Mesenteric fat pad (tissue), 1 donor: Measurements from ENCODE around the gene SAMD13. TPM values are rescaled to one million over a fixed set of nuclear protein-coding genes. Genes with fewer than 3 reads are reported as not detected.

Experiments
- total RNA-seq: library from RNA; stranded (reverse); fragmentation: NEBNext Ultra II Directional; extraction: Animal tissue kit (Norgen Biotek cat#: 25700); gene quantifications from one replicate; pipeline ENCODE4 v1.2.1, GENCODE V29; 2021
- donor health status: DM: yes; HTN: yes; CAD: no.

Gene SAMD13
- total RNA-seq, 1 donor from 2014 or later, result 0.61 TPM

Other genes starting within 250 kb of the SAMD13 start
- gene PRKACB, start 157.4 kb upstream of the SAMD13 start, total RNA-seq, result 38.1 TPM
- gene DNASE2B, start 96.8 kb downstream of the SAMD13 start, total RNA-seq, result 0.39 TPM
- 22.4 TPM for gene RPF1, start 177.6 kb downstream of the SAMD13 start, total RNA-seq
- 0.71 TPM for gene SPATA1, start 204.7 kb downstream of the SAMD13 start, total RNA-seq
- gene GNG5, start 204.9 kb downstream of the SAMD13 start, total RNA-seq, result 84.8 TPM